GM19452 (cell line): ENCODE results near the gene PC.

Experiments used
- ATAC-seq: cut with Tn5 transposase; IDR thresholded peaks from one replicate; pipeline ENCODE4 v1.9.1; 2021; ENCODE audit not compliant: unreplicated experiment

Gene PC

GRCh38 chr11:66885950-66886440, 72.2 kb downstream of the PC start:
- ATAC-seq, result no peak

GRCh38 chr11:66885469-66885868, 72.7 kb downstream of the PC start:
- no peak for ATAC-seq

- ATAC-seq, result no peak
Measured at GRCh38 chr11:66884443-66884842, 73.7 kb downstream of the PC start.

- ATAC-seq, result no peak
Measured at GRCh38 chr11:66883016-66883965, 74.9 kb downstream of the PC start.

GRCh38 chr11:66882561-66883015, 75.6 kb downstream of the PC start:
- no peak for ATAC-seq

GRCh38 chr11:66881927-66882452, 76.2 kb downstream of the PC start:
- no peak for ATAC-seq

- no peak for ATAC-seq
Measured at GRCh38 chr11:66881451-66881835, 76.7 kb downstream of the PC start.

- ATAC-seq, result no peak
Measured at GRCh38 chr11:66880496-66881450, 77.4 kb downstream of the PC start.

- ATAC-seq, result no peak
Measured at GRCh38 chr11:66879999-66880398, 78.2 kb downstream of the PC start.

- no peak for ATAC-seq
Measured at GRCh38 chr11:66879583-66879982, 78.6 kb downstream of the PC start.

- ATAC-seq, result no peak
Measured at GRCh38 chr11:66879000-66879399, 79.2 kb downstream of the PC start.

GRCh38 chr11:66878474-66878873, 79.7 kb downstream of the PC start:
- ATAC-seq, result no peak

- ATAC-seq, result no peak
Measured at GRCh38 chr11:66877588-66878385, 80.4 kb downstream of the PC start.

GRCh38 chr11:66875378-66875777, 82.8 kb downstream of the PC start:
- no peak for ATAC-seq

- ATAC-seq, result no peak
Measured at GRCh38 chr11:66874232-66874631, 84.0 kb downstream of the PC start.

- no peak for ATAC-seq
Measured at GRCh38 chr11:66871521-66871901, 86.7 kb downstream of the PC start.

- ATAC-seq, result no peak
Measured at GRCh38 chr11:66870616-66871520, 87.3 kb downstream of the PC start.

GRCh38 chr11:66870131-66870530, 88.1 kb downstream of the PC start:
- ATAC-seq, result no peak

GRCh38 chr11:66869567-66869870, 88.7 kb downstream of the PC start:
- no peak for ATAC-seq
